WTC11 (cell line): Measurements from ENCODE around the gene SENP7. TPM values are rescaled to one million over a fixed set of nuclear protein-coding genes. Genes with fewer than 3 reads are reported as not detected.

Experiments used
- ATAC-seq: fragments of 200-7000 bp; cut with Tn5 transposase; 2 replicates; pipeline ENCODE4 v1.10.0; 2021; ENCODE audit warnings: mild to moderate bottlenecking, moderate library complexity
- CTCF ChIA-PET: fragments of 300-600 bp; sonication (Branson Sonifier 250); formaldehyde crosslinking; loops from one replicate; lab custom pipeline; 2021; ENCODE audit warnings: antibody characterized with exemption; lab: Charles Lee
- POLR2A ChIA-PET: fragments of 350-600 bp; sonication (Branson Sonifier 250); formaldehyde crosslinking; loops from one replicate; lab custom pipeline; 2021; ENCODE audit warnings: antibody characterized with exemption; lab: Charles Lee
- DNase-seq: peaks from one replicate; pipeline ENCODE4 v3.0.0; 2021; ENCODE audit warnings: low spot score
- H3K27ac Mint-ChIP-seq: 2 replicates; pipeline ENCODE4 v1.8.0; 2021; ENCODE audit warnings: mixed read lengths
- H3K27me3 Mint-ChIP-seq: 2 replicates; pipeline ENCODE4 v1.8.0; 2021; ENCODE audit warnings: low read depth, mild to moderate bottlenecking, moderate library complexity, mixed read lengths
- H3K36me3 Mint-ChIP-seq: 2 replicates; pipeline ENCODE4 v1.8.0; 2021; ENCODE audit warnings: mixed read lengths
- H3K4me1 Mint-ChIP-seq: 2 replicates; pipeline ENCODE4 v1.8.0; 2022; ENCODE audit warnings: mixed read lengths
- H3K4me3 Mint-ChIP-seq: 2 replicates; pipeline ENCODE4 v1.8.0; 2021; ENCODE audit warnings: mild to moderate bottlenecking, moderate library complexity, mixed read lengths
- H3K9me3 Mint-ChIP-seq: 2 replicates; pipeline ENCODE4 v1.8.0; 2021; ENCODE audit warnings: mixed read lengths
- ELF4 ChIP-seq: sonication (generic); formaldehyde crosslinking; IDR thresholded peaks from 2 replicates; pipeline ENCODE4 v1.8.1; 2022; ENCODE audit warnings: low read depth, mild to moderate bottlenecking, moderate library complexity, missing genetic modification reagents
- FOXK1 ChIP-seq: sonication (generic); formaldehyde crosslinking; IDR thresholded peaks from 2 replicates; pipeline ENCODE4 v1.8.0; 2022; ENCODE audit warnings: mild to moderate bottlenecking, moderate library complexity, missing genetic modification reagents
- GRHL2 ChIP-seq: fragments of 250-450 bp; sonication (Bioruptor Pico); IDR thresholded peaks from 2 replicates; pipeline ENCODE4 v1.8.0; 2022; ENCODE audit warnings: mild to moderate bottlenecking, moderate library complexity; ENCODE audit not compliant: insufficient replicate concordance, severe bottlenecking
- HMGA2 ChIP-seq: fragments of 250-450 bp; sonication (Bioruptor Pico); IDR thresholded peaks from 2 replicates; pipeline ENCODE4 v1.4.0; 2021; ENCODE audit warnings: mild to moderate bottlenecking, moderate library complexity
- IRF2 ChIP-seq: sonication (generic); formaldehyde crosslinking; IDR thresholded peaks from 2 replicates; pipeline ENCODE4 v1.8.0; 2022; ENCODE audit warnings: low read depth, missing genetic modification reagents, borderline replicate concordance
- JAZF1 ChIP-seq: fragments of 250-450 bp; sonication (Bioruptor Pico); IDR thresholded peaks from 2 replicates; pipeline ENCODE4 v1.9.0; 2021; ENCODE audit warnings: moderate library complexity, mild to moderate bottlenecking, inconsistent platforms
- OVOL2 ChIP-seq: fragments of 250-450 bp; sonication (Bioruptor Pico); IDR thresholded peaks from 2 replicates; pipeline ENCODE4 v1.9.0; 2021; ENCODE audit warnings: mild to moderate bottlenecking, borderline replicate concordance
- PRRX2 ChIP-seq: fragments of 250-450 bp; sonication (Bioruptor Pico); IDR thresholded peaks from 2 replicates; pipeline ENCODE4 v1.8.0; 2021; ENCODE audit warnings: mild to moderate bottlenecking
- RORB ChIP-seq: fragments of 250-450 bp; sonication (Bioruptor Pico); IDR thresholded peaks from 2 replicates; pipeline ENCODE4 v1.9.0; 2021; ENCODE audit warnings: mild to moderate bottlenecking
- ZNF219 ChIP-seq: sonication (generic); formaldehyde crosslinking; IDR thresholded peaks from 2 replicates; pipeline ENCODE4 v1.8.0; 2023; ENCODE audit warnings: missing genetic modification reagents, mild to moderate bottlenecking, borderline replicate concordance
- ZNF232 ChIP-seq: sonication (generic); formaldehyde crosslinking; IDR thresholded peaks from 2 replicates; pipeline ENCODE4 v1.8.0; 2022; ENCODE audit warnings: mild to moderate bottlenecking, missing genetic modification reagents
- ZNF396 ChIP-seq: fragments of 250-450 bp; sonication (Bioruptor Pico); IDR thresholded peaks from 2 replicates; pipeline ENCODE4 v1.8.0; 2021; ENCODE audit warnings: mild to moderate bottlenecking, moderate library complexity, borderline replicate concordance
- ZNF423 ChIP-seq: fragments of 250-450 bp; sonication (Bioruptor Pico); IDR thresholded peaks from 2 replicates; pipeline ENCODE4 v2.1.2; 2022; ENCODE audit warnings: mild to moderate bottlenecking, moderate library complexity
- total RNA-seq: library from RNA; stranded (reverse); gene quantifications from 3 replicates; pipeline ENCODE4 v1.2.3, GENCODE V29; 2021
- TF ChIP-seq, protein P1 (sequence below): sonication (generic); formaldehyde crosslinking; IDR thresholded peaks from 2 replicates; pipeline ENCODE4 v1.8.1; 2022; ENCODE audit warnings: low read depth, mild to moderate bottlenecking, moderate library complexity, missing genetic modification reagents, borderline replicate concordance
- TF ChIP-seq, protein P2 (sequence below): fragments of 250-450 bp; sonication (Bioruptor Pico); conservative IDR thresholded peaks from 2 replicates; pipeline ENCODE4 v1.9.0; 2021; ENCODE audit warnings: mild to moderate bottlenecking
- TF ChIP-seq, protein P3 (sequence below): sonication (generic); formaldehyde crosslinking; IDR thresholded peaks from 2 replicates; pipeline ENCODE4 v1.8.0; 2022; ENCODE audit warnings: mild to moderate bottlenecking, missing genetic modification reagents
- TF ChIP-seq, protein P4 (sequence below): sonication (generic); formaldehyde crosslinking; conservative IDR thresholded peaks from 2 replicates; pipeline ENCODE4 v1.8.1; 2022; ENCODE audit warnings: mild to moderate bottlenecking, missing genetic modification reagents
- TF ChIP-seq, protein P5 (sequence below): sonication (generic); formaldehyde crosslinking; IDR thresholded peaks from 2 replicates; pipeline ENCODE4 v1.8.1; 2023; ENCODE audit warnings: mild to moderate bottlenecking, missing genetic modification reagents, borderline replicate concordance
- TF ChIP-seq, protein P6 (sequence below): sonication (generic); formaldehyde crosslinking; IDR thresholded peaks from 2 replicates; pipeline ENCODE4 v1.8.0; 2023; ENCODE audit warnings: missing genetic modification reagents, mild to moderate bottlenecking, borderline replicate concordance
- TF ChIP-seq, protein P7 (sequence below): fragments of 200-600 bp; IDR thresholded peaks from 2 replicates; pipeline ENCODE4 v1.8.0; 2022; ENCODE audit warnings: antibody characterized with exemption

The SENP7 gene
- total RNA-seq, 1 experiment from 2014 or later, result 10.5 TPM

DNA sequence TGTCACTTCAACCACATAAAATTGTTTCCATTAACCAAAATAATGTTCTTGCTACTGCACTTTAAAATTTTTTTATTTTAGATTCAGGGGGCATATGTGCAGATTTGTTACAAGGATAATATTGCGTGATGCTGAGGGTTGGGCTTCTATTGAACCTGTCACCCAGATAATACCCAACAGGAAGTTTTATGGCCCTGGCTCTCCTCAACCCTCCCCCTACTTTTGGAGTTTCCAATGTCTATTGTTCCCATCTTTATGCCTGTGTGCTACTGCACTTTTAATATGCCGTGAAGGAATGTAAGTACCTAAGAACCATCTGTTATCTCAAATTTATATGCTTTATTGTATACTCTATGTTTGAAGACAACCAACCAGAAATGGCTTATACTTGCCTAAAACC is 150.6 kb downstream of the SENP7 start:
- Mint-ChIP-seq H3K4me3 (no peak overlapping the region), H3K9me3 (no peaks in the 10 kb centered on the region), H3K27me3 (no peaks in the 10 kb centered on the region), H3K27ac (no peak overlapping the region), H3K36me3 (no peaks in the 10 kb centered on the region), H3K4me1 (no peaks in the 10 kb centered on the region)
- CTCF ChIA-PET, result no interaction called here
- ATAC-seq, result no peak
- no peak for DNase-seq
- TF ChIP-seq ZNF219 (CRISPR knock-in tag), result no peak
- TF ChIP-seq JAZF1, result no peak
- no peak for TF ChIP-seq ZNF396 (CRISPR knock-in tag)
- TF ChIP-seq, protein P1, sequence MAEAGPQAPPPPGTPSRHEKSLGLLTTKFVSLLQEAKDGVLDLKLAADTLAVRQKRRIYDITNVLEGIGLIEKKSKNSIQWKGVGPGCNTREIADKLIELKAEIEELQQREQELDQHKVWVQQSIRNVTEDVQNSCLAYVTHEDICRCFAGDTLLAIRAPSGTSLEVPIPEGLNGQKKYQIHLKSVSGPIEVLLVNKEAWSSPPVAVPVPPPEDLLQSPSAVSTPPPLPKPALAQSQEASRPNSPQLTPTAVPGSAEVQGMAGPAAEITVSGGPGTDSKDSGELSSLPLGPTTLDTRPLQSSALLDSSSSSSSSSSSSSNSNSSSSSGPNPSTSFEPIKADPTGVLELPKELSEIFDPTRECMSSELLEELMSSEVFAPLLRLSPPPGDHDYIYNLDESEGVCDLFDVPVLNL (CRISPR knock-in tag), result no peak
- TF ChIP-seq, protein P2, sequence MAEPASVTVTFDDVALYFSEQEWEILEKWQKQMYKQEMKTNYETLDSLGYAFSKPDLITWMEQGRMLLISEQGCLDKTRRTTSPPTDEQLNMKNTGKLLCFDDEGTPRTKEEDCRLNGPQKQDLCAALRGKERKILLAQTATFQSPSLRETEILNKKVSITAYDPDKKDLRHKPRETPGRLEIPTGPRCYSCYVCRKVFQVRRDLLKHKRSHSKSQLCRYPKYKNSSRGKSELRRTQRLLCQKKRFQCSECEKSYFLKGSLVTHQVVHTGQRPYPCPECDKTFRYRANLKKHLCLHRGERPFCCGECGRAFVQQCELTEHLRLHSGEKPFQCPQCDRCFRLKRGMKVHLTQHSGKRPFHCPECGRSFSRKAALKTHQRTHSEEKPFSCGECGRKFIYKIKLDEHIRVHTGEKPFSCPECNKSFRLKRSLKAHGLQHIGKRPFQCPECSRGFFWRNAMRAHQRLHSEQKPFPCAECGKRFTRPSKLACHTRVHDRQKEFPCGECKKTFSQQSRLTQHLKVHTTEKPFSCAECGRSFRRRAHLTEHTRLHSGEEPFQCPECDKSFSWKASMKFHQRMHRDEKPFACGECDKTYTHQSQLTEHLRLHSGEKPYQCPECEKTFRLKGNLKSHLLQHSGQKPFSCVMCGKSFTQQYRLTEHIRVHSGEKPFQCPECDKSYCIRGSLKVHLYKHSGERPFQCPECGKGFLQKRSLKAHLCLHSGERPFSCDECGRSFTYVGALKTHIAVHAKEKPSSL (CRISPR knock-in tag), result no peak
- POLR2A ChIA-PET, result no interaction called here

DNA sequence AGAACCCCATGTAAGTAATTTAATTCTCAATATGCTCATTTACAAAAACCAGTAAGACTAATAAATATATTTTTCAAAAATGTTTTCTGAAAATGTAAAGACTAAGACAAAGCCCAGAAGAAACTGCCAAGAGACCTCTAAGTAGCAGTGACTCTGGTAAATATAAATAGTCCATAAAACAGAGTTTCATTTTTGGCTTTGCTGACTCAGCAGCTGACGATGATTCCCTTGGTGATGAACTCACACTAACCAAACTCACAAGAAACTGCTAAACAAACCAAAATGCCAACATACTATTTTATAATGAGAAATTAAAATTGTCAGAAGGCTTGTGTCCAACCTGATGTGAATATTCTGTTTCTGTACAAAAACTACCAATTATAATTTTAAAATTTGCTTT is 161.2 kb downstream of the SENP7 start:
- ChIA-PET POLR2A (no interaction called here), CTCF (no interaction called here)
- no peaks in the 10 kb centered on the region for H3K9me3 Mint-ChIP-seq
- no peak overlapping the region for H3K27ac Mint-ChIP-seq
- no peaks in the 10 kb centered on the region for H3K36me3 Mint-ChIP-seq
- DNase-seq (no peak), ATAC-seq (no peak)
- no peak overlapping the region for H3K4me3 Mint-ChIP-seq
- no peaks in the 10 kb centered on the region for H3K27me3 Mint-ChIP-seq
- no peaks in the 10 kb centered on the region for H3K4me1 Mint-ChIP-seq
- TF ChIP-seq ELF4 (CRISPR knock-in tag) (no peak), OVOL2 (CRISPR knock-in tag) (no peak), RORB (CRISPR knock-in tag) (no peak), HMGA2 (CRISPR knock-in tag) (no peak), ZNF423 (no peak), ZNF232 (CRISPR knock-in tag) (no peak), PRRX2 (CRISPR knock-in tag) (no peak), FOXK1 (no peak), GRHL2 (CRISPR knock-in tag) (no peak), IRF2 (CRISPR knock-in tag) (no peak)
- TF ChIP-seq, protein P3, sequence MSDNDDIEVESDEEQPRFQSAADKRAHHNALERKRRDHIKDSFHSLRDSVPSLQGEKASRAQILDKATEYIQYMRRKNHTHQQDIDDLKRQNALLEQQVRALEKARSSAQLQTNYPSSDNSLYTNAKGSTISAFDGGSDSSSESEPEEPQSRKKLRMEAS, result no peak
- TF ChIP-seq, protein P4, sequence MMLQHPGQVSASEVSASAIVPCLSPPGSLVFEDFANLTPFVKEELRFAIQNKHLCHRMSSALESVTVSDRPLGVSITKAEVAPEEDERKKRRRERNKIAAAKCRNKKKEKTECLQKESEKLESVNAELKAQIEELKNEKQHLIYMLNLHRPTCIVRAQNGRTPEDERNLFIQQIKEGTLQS (CRISPR knock-in tag), result no peak
- TF ChIP-seq, protein P5, sequence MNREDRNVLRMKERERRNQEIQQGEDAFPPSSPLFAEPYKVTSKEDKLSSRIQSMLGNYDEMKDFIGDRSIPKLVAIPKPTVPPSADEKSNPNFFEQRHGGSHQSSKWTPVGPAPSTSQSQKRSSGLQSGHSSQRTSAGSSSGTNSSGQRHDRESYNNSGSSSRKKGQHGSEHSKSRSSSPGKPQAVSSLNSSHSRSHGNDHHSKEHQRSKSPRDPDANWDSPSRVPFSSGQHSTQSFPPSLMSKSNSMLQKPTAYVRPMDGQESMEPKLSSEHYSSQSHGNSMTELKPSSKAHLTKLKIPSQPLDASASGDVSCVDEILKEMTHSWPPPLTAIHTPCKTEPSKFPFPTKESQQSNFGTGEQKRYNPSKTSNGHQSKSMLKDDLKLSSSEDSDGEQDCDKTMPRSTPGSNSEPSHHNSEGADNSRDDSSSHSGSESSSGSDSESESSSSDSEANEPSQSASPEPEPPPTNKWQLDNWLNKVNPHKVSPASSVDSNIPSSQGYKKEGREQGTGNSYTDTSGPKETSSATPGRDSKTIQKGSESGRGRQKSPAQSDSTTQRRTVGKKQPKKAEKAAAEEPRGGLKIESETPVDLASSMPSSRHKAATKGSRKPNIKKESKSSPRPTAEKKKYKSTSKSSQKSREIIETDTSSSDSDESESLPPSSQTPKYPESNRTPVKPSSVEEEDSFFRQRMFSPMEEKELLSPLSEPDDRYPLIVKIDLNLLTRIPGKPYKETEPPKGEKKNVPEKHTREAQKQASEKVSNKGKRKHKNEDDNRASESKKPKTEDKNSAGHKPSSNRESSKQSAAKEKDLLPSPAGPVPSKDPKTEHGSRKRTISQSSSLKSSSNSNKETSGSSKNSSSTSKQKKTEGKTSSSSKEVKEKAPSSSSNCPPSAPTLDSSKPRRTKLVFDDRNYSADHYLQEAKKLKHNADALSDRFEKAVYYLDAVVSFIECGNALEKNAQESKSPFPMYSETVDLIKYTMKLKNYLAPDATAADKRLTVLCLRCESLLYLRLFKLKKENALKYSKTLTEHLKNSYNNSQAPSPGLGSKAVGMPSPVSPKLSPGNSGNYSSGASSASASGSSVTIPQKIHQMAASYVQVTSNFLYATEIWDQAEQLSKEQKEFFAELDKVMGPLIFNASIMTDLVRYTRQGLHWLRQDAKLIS (CRISPR knock-in tag), result no peak
- TF ChIP-seq, protein P6, sequence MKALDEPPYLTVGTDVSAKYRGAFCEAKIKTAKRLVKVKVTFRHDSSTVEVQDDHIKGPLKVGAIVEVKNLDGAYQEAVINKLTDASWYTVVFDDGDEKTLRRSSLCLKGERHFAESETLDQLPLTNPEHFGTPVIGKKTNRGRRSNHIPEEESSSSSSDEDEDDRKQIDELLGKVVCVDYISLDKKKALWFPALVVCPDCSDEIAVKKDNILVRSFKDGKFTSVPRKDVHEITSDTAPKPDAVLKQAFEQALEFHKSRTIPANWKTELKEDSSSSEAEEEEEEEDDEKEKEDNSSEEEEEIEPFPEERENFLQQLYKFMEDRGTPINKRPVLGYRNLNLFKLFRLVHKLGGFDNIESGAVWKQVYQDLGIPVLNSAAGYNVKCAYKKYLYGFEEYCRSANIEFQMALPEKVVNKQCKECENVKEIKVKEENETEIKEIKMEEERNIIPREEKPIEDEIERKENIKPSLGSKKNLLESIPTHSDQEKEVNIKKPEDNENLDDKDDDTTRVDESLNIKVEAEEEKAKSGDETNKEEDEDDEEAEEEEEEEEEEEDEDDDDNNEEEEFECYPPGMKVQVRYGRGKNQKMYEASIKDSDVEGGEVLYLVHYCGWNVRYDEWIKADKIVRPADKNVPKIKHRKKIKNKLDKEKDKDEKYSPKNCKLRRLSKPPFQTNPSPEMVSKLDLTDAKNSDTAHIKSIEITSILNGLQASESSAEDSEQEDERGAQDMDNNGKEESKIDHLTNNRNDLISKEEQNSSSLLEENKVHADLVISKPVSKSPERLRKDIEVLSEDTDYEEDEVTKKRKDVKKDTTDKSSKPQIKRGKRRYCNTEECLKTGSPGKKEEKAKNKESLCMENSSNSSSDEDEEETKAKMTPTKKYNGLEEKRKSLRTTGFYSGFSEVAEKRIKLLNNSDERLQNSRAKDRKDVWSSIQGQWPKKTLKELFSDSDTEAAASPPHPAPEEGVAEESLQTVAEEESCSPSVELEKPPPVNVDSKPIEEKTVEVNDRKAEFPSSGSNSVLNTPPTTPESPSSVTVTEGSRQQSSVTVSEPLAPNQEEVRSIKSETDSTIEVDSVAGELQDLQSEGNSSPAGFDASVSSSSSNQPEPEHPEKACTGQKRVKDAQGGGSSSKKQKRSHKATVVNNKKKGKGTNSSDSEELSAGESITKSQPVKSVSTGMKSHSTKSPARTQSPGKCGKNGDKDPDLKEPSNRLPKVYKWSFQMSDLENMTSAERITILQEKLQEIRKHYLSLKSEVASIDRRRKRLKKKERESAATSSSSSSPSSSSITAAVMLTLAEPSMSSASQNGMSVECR, result no peak
- TF ChIP-seq, protein P7, sequence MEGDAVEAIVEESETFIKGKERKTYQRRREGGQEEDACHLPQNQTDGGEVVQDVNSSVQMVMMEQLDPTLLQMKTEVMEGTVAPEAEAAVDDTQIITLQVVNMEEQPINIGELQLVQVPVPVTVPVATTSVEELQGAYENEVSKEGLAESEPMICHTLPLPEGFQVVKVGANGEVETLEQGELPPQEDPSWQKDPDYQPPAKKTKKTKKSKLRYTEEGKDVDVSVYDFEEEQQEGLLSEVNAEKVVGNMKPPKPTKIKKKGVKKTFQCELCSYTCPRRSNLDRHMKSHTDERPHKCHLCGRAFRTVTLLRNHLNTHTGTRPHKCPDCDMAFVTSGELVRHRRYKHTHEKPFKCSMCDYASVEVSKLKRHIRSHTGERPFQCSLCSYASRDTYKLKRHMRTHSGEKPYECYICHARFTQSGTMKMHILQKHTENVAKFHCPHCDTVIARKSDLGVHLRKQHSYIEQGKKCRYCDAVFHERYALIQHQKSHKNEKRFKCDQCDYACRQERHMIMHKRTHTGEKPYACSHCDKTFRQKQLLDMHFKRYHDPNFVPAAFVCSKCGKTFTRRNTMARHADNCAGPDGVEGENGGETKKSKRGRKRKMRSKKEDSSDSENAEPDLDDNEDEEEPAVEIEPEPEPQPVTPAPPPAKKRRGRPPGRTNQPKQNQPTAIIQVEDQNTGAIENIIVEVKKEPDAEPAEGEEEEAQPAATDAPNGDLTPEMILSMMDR, result no peak
